Naive thymus-derived CD4-positive, alpha-beta T cell (primary cell): Measurements from ENCODE around the gene UNC13B. TPM values are rescaled to one million over a fixed set of nuclear protein-coding genes. Genes with fewer than 3 reads are reported as not detected.
"Not testable (repeated sequence)": the region's sequence is repeated elsewhere in the genome, so short reads cannot be mapped to it uniquely, and the experiment has no call there.

ENCODE experiments used
- ATAC-seq: fragments of 150-1000 bp; cut with Tn5 transposase; 2 replicates; pipeline ENCODE4 v1.10.0; 2021; ENCODE audit warnings: mild to moderate bottlenecking, moderate library complexity
- CTCF ChIA-PET: fragments of 350-600 bp; sonication (Branson Sonifier 250); formaldehyde crosslinking; loops from one replicate; lab custom pipeline; 2021; ENCODE audit warnings: antibody characterized with exemption; lab: Charles Lee
- POLR2A ChIA-PET: fragments of 350-600 bp; sonication (Branson Sonifier 250); formaldehyde crosslinking; loops from one replicate; lab custom pipeline; 2021; ENCODE audit warnings: antibody characterized with exemption, inconsistent platforms; lab: Charles Lee
- DNase-seq, 9 donors: peaks; one replicate each; pipeline versions ENCODE4 v3.0.0 to v3.0.0-alpha.2; 2020 to 2022; ENCODE audit warnings: mixed read lengths in 1 of 9
- H3K27ac ChIP-seq: one replicate; pipeline ENCODE4 v1.7.0; 2013; ENCODE audit warnings: mild to moderate bottlenecking, low read depth, low read length, moderate library complexity
- H3K27me3 ChIP-seq, 2 donors: one replicate each; pipeline ENCODE4 v1.7.0; 2013; ENCODE audit warnings: low read length in 2 of 2, mild to moderate bottlenecking in 2 of 2, moderate library complexity in 2 of 2; ENCODE audit not compliant: control insufficient read depth in 2 of 2, insufficient read depth in 2 of 2
- H3K36me3 ChIP-seq, 3 experiments: 1 replicate in 2 of 3; 2 replicates in 1 of 3; pipeline ENCODE4 v1.7.0; 2013; ENCODE audit warnings: low read length in 3 of 3, mild to moderate bottlenecking in 3 of 3, moderate library complexity in 1 of 3; ENCODE audit not compliant: insufficient read depth in 3 of 3, control insufficient read depth in 2 of 3
- H3K4me1 ChIP-seq, 2 donors: one replicate each; pipeline ENCODE4 v1.7.0; 2013; ENCODE audit warnings: low read length in 2 of 2, mild to moderate bottlenecking in 2 of 2, moderate library complexity in 1 of 2; ENCODE audit not compliant: control insufficient read depth in 2 of 2, insufficient read depth in 2 of 2
- H3K4me3 ChIP-seq: 2 replicates; pipeline ENCODE4 v1.7.0; 2013; ENCODE audit warnings: mild to moderate bottlenecking, low read length
- H3K9me3 ChIP-seq, 3 experiments: 1 replicate in 2 of 3; 2 replicates in 1 of 3; pipeline ENCODE4 v1.7.0; 2013; ENCODE audit warnings: low read length in 3 of 3; ENCODE audit not compliant: control insufficient read depth in 2 of 3
- H3K27ac Mint-ChIP-seq, 9 donors: one replicate each; pipeline ENCODE4 v1.8.0; 2020 to 2022; ENCODE audit warnings: mixed read lengths in 9 of 9, mild to moderate bottlenecking in 8 of 9, moderate library complexity in 5 of 9, inconsistent platforms in 2 of 9
- H3K27me3 Mint-ChIP-seq, 5 donors: one replicate each; pipeline ENCODE4 v1.8.0; 2021 to 2022; ENCODE audit warnings: mixed read lengths in 5 of 5, mild to moderate bottlenecking in 1 of 5
- H3K36me3 Mint-ChIP-seq, 5 donors: one replicate each; pipeline ENCODE4 v1.8.0; 2020 to 2022; ENCODE audit warnings: mixed read lengths in 5 of 5, mild to moderate bottlenecking in 3 of 5, inconsistent platforms in 1 of 5
- H3K4me1 Mint-ChIP-seq, 7 donors: one replicate each; pipeline ENCODE4 v1.8.0; 2020 to 2022; ENCODE audit warnings: mixed read lengths in 7 of 7, mild to moderate bottlenecking in 3 of 7, inconsistent platforms in 1 of 7
- H3K4me3 Mint-ChIP-seq, 10 donors: one replicate each; pipeline ENCODE4 v1.8.0; 2020 to 2022; ENCODE audit warnings: mild to moderate bottlenecking in 10 of 10, mixed read lengths in 10 of 10, moderate library complexity in 6 of 10, inconsistent platforms in 2 of 10
- H3K9me3 Mint-ChIP-seq, 11 donors: one replicate each; pipeline ENCODE4 v1.8.0; 2020 to 2022; ENCODE audit warnings: mixed read lengths in 11 of 11, mild to moderate bottlenecking in 4 of 11, inconsistent platforms in 1 of 11, moderate library complexity in 1 of 11
- intact Hi-C, 2 donors: fragments of 100-400 bp; cut with micrococcal nuclease; formaldehyde crosslinking; loops; one replicate each; pipeline ENCODE4 v1.15.1; 2023
- polyA plus RNA-seq, 2 donors: library from polyadenylated mRNA; unstranded; fragments of 300-500 nt; fragmentation: Illumina TruSeq; gene quantifications; one replicate each; pipeline ENCODE4 v1.2.3, GENCODE V29; 2021
- total RNA-seq, 6 experiments: library from RNA in 5 of 6; stranded (reverse) in 5 of 6; gene quantifications; 1 replicate in 5 of 6; 2 replicates in 1 of 6; pipeline ENCODE4 v1.2.3 and lab custom pipeline; 2021 to 2026

The UNC13B gene
- total and polyA plus RNA-seq, 7 experiments from 2014 or later = 0.21 to 1.6 (median 0.85) TPM

DNA sequence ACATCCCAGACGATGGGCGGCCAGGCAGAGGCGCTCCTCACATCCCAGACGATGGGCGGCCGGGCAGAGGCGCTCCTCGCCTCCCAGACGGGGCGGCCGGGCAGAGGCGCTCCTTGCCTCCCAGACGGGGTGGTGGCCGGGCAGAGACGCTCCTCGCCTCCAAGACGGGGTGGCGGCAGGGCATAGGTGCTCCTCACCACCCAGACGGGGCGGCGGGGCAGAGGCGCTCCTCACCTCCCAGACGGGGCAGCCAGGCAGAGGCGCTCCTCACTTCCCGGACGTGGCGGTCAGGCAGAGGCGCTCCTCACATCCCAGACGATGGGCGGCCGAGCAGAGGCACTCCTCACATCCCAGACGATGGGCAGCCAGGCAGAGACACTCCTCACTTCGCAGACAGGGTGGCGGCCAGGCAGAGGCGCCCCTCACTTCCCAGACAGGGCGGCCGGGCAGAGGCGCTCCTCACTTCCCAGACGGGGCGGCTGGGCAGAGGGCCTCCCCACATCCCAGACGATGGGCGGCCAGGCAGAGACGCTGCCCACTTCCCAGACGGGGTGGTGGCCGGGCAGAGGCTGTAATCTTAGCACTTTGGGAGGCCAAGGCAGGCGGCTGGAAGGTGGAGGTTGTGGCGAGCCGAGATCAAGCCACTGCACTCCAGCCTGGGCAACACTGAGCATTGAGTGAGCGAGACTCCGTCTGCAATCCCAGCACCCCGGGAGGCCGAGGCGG is 22.1 kb downstream of the UNC13B start:
- intact Hi-C loops, H3K9me3 ChIP-seq, H3K27me3 ChIP-seq, H3K27ac Mint-ChIP-seq, H3K4me1 ChIP-seq, H3K36me3 Mint-ChIP-seq, H3K27me3 Mint-ChIP-seq, H3K36me3 ChIP-seq, POLR2A ChIA-PET, DNase-seq, H3K4me1 Mint-ChIP-seq, H3K4me3 Mint-ChIP-seq, H3K4me3 ChIP-seq, H3K27ac ChIP-seq, CTCF ChIA-PET, ATAC-seq: not testable (repeated sequence)
- peaks cover 0 to 22% (median 5%) of the 10 kb centered on the region in 11 donors for H3K9me3 Mint-ChIP-seq

DNA sequence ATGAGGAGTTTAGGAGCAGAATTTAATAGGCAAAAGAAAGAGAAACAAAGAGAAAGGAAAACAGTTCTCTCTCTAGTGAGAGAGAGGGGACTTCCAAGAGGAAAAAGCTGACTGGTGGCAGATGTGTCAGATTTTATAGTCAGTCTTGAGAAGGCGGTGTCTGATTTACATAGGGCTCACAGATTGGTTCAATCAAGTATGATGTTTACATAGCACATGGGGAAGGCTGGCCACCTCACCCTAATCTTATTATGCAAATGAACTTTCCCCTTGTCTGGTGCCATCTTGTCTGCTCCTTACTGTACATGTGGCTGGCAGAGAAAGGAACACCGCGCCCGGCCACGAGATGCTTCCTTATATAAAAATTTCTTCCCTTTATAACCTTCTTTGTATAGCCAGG is 24.7 kb downstream of the UNC13B start:
- H3K9me3 Mint-ChIP-seq = peaks cover 2 to 37% (median 8%) of the 10 kb centered on the region in 11 donors
- H3K36me3 ChIP-seq = no peaks in the 10 kb centered on the region
- no peaks in the 10 kb centered on the region for H3K4me1 ChIP-seq
- intact Hi-C loops = no loop called here
- H3K4me3 ChIP-seq = no peak overlapping the region
- no peaks in the 10 kb centered on the region for H3K27me3 ChIP-seq
- H3K27ac ChIP-seq = no peak overlapping the region
- H3K27ac Mint-ChIP-seq = no peak overlapping the region
- POLR2A ChIA-PET = no interaction called here
- peaks cover 0 to 12% (median 0%) of the 10 kb centered on the region in 5 donors for H3K36me3 Mint-ChIP-seq
- CTCF ChIA-PET = no interaction called here
- peaks cover 0 to 5% (median 0%) of the 10 kb centered on the region in 3 experiments for H3K9me3 ChIP-seq
- DNase-seq = no peak
- ATAC-seq = no peak
- no peaks in the 10 kb centered on the region for H3K27me3 Mint-ChIP-seq
- no peak overlapping the region for H3K4me3 Mint-ChIP-seq
- H3K4me1 Mint-ChIP-seq = no peaks in the 10 kb centered on the region

GRCh38 chr9:35190203-35190602 is 28.4 kb downstream of the UNC13B start:
- ATAC-seq (no peak), DNase-seq (no peak)
- intact Hi-C loops = no loop called here
- Mint-ChIP-seq H3K27me3 (peaks cover 0 to 5% (median 0%) of the 10 kb centered on the region in 5 donors), H3K36me3 (peaks cover 2 to 17% (median 5%) of the 10 kb centered on the region in 5 donors), H3K4me1 (no peaks in the 10 kb centered on the region), H3K27ac (no peak overlapping the region), H3K4me3 (no peak overlapping the region), H3K9me3 (peaks cover 5 to 56% (median 24%) of the 10 kb centered on the region in 11 donors)
- CTCF ChIA-PET = no interaction called here
- Histone ChIP-seq H3K27ac (no peak overlapping the region), H3K9me3 (peaks cover 0 to 31% (median 0%) of the 10 kb centered on the region in 3 experiments), H3K27me3 (no peaks in the 10 kb centered on the region), H3K4me3 (no peak overlapping the region), H3K4me1 (no peaks in the 10 kb centered on the region), H3K36me3 (no peaks in the 10 kb centered on the region)
- POLR2A ChIA-PET = no interaction called here

DNA sequence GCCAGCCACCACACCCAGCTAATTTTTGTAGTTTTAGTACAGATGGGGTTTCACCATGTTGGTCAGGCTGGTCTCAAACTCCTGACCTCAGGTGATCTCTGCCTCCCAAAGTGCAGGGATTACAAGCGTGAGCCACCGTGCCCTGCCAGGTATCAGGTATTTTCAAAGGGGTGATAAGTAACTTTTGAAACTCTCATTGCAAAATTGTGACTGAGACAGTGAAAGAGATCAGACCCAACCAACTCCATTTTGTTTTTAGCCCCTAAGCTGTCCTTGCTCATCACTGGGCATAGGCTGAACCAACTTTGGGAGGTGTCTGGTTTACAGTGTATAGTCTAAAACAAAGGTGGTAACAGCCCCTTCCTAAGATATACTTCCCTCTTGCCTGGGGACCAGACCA is 29.3 kb downstream of the UNC13B start:
- H3K4me3 Mint-ChIP-seq = no peak overlapping the region
- H3K4me3 ChIP-seq = no peak overlapping the region
- no peak for ATAC-seq
- peaks cover 0 to 5% (median 4%) of the 10 kb centered on the region in 5 donors for H3K27me3 Mint-ChIP-seq
- peaks cover 0 to 31% (median 0%) of the 10 kb centered on the region in 3 experiments for H3K9me3 ChIP-seq
- H3K4me1 Mint-ChIP-seq = no peaks in the 10 kb centered on the region
- H3K27ac Mint-ChIP-seq = no peak overlapping the region
- no peaks in the 10 kb centered on the region for H3K4me1 ChIP-seq
- POLR2A ChIA-PET = no interaction called here
- intact Hi-C loops = no loop called here
- peaks cover 2 to 18% (median 5%) of the 10 kb centered on the region in 5 donors for H3K36me3 Mint-ChIP-seq
- no peaks in the 10 kb centered on the region for H3K36me3 ChIP-seq
- H3K9me3 Mint-ChIP-seq = peaks cover 5 to 59% (median 24%) of the 10 kb centered on the region in 11 donors
- CTCF ChIA-PET = interaction anchor here (0.6 kb wide), 1 partner anchor 1176 kb away, joined by 3 read pairs; no protein-coding TSS in a partner anchor
- no peaks in the 10 kb centered on the region for H3K27me3 ChIP-seq
- no peak for DNase-seq
- no peak overlapping the region for H3K27ac ChIP-seq

GRCh38 chr9:35193762-35194161 is 32.0 kb downstream of the UNC13B start:
- DNase-seq (no peak), ATAC-seq (no peak)
- intact Hi-C loops = no loop called here

DNA sequence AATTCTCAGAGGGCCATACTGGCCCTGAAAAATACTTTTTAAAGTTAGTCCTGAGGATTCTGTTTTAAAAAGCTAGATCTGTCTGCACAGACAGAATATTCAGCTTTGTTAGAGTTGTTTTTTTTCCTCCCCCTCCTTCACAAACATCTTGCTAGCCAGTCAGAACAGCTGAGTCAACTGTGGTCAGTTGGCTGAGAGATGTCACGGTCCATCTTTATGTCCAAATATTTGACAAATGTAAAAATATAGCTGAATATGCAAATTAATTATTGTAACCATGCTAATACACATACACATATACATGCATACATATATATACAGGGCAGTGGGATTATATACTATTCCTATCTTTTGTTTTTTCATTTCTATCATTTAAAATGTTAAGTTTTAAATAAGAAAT is 33.9 kb downstream of the UNC13B start:
- intact Hi-C loops = no loop called here
- H3K27ac ChIP-seq = no peak overlapping the region
- Mint-ChIP-seq H3K27me3 (peaks cover 0 to 11% (median 5%) of the 10 kb centered on the region in 5 donors), H3K36me3 (peaks cover 2 to 26% (median 5%) of the 10 kb centered on the region in 5 donors), H3K4me3 (no peak overlapping the region), H3K4me1 (no peaks in the 10 kb centered on the region), H3K9me3 (peaks cover 5 to 69% (median 34%) of the 10 kb centered on the region in 11 donors), H3K27ac (no peak overlapping the region)
- DNase-seq (no peak), ATAC-seq (no peak)
- H3K4me3 ChIP-seq = no peak overlapping the region
- H3K27me3 ChIP-seq = no peaks in the 10 kb centered on the region
- peaks cover 0 to 31% (median 0%) of the 10 kb centered on the region in 3 experiments for H3K9me3 ChIP-seq
- CTCF ChIA-PET = no interaction called here
- no peaks in the 10 kb centered on the region for H3K4me1 ChIP-seq
- POLR2A ChIA-PET = no interaction called here
- H3K36me3 ChIP-seq = no peaks in the 10 kb centered on the region

More at GRCh38 chr9:35193762-35194161, 32.0 kb downstream of the UNC13B start:
- peaks cover 5 to 73% (median 31%) of the 10 kb centered on the region in 11 donors for H3K9me3 Mint-ChIP-seq
- H3K27me3 Mint-ChIP-seq = peaks cover 0 to 11% (median 5%) of the 10 kb centered on the region in 5 donors
- Histone ChIP-seq H3K36me3 (no peaks in the 10 kb centered on the region), H3K27me3 (no peaks in the 10 kb centered on the region), H3K4me3 (no peak overlapping the region), H3K27ac (no peak overlapping the region), H3K9me3 (peaks cover 0 to 31% (median 0%) of the 10 kb centered on the region in 3 experiments), H3K4me1 (no peaks in the 10 kb centered on the region)
- H3K27ac Mint-ChIP-seq = no peak overlapping the region
- ChIA-PET POLR2A (no interaction called here), CTCF (no interaction called here)
- H3K4me1 Mint-ChIP-seq = no peaks in the 10 kb centered on the region
- H3K4me3 Mint-ChIP-seq = peak overlapping the region in 1 of 10 donors; percentile 14
- peaks cover 2 to 26% (median 5%) of the 10 kb centered on the region in 5 donors for H3K36me3 Mint-ChIP-seq
